B cell (primary cell): ENCODE measurements around the gene WDR62. TPM values are rescaled to one million over a fixed set of nuclear protein-coding genes. Genes with fewer than 3 reads are reported as not detected.

Source experiments
- ATAC-seq: fragments of 200-7000 bp; cut with Tn5 transposase; one replicate; pipeline ENCODE4 v1.10.0; 2021; ENCODE audit warnings: low read depth, mild to moderate bottlenecking, moderate number of reproducible peaks, moderate library complexity
- CTCF ChIA-PET: fragments of 350-600 bp; sonication (Branson Sonifier 250); formaldehyde crosslinking; loops from one replicate; lab custom pipeline; 2021; ENCODE audit warnings: antibody characterized with exemption, inconsistent platforms; lab: Charles Lee
- POLR2A ChIA-PET: fragments of 350-600 bp; sonication (Branson Sonifier 250); formaldehyde crosslinking; loops from one replicate; lab custom pipeline; 2021; ENCODE audit warnings: antibody characterized with exemption; lab: Charles Lee
- DNase-seq: peaks from one replicate; pipeline ENCODE4 v3.0.0; 2013
- H2AFZ ChIP-seq: 2 replicates; pipeline ENCODE4 v1.6.1; 2012; ENCODE audit warnings: mild to moderate bottlenecking, low read depth, low read length; ENCODE audit not compliant: insufficient read depth, poor library complexity, severe bottlenecking
- H3K27ac ChIP-seq, 2 donors: 1 replicate in 1 of 2; 2 replicates in 1 of 2; pipeline ENCODE4 v1.5.1; 2012 to 2013; ENCODE audit warnings: low read length in 2 of 2, mild to moderate bottlenecking in 2 of 2, moderate library complexity in 1 of 2
- H3K27me3 ChIP-seq, 4 experiments: fragments of 200-600 bp in 1 of 4; sonication (generic) in 1 of 4; replicated peaks in 1 of 4; 1 replicate in 2 of 4; 2 replicates in 2 of 4; pipeline versions ENCODE4 v1.6.1 to v1.7.0; 2013 to 2016; ENCODE audit warnings: low read length in 3 of 4, mild to moderate bottlenecking in 2 of 4, mixed read lengths in 1 of 4, moderate library complexity in 1 of 4; ENCODE audit not compliant: insufficient read depth in 4 of 4, control insufficient read depth in 3 of 4; ENCODE audit errors: control extremely low read depth in 1 of 4
- H3K36me3 ChIP-seq, 2 experiments: replicated peaks in 1 of 2; 1 replicate in 1 of 2; 2 replicates in 1 of 2; pipeline versions ENCODE4 v1.6.1 to v1.7.1; 2013; ENCODE audit warnings: low read length in 1 of 2; ENCODE audit not compliant: insufficient read depth in 2 of 2, control insufficient read depth in 1 of 2; ENCODE audit errors: control extremely low read depth in 1 of 2, extremely low read depth in 1 of 2
- H3K4me1 ChIP-seq, 2 donors: fragments of 200-600 bp in 1 of 2; sonication (generic) in 1 of 2; 1 replicate in 1 of 2; 2 replicates in 1 of 2; pipeline versions ENCODE4 v1.5.1 to v1.6.1; 2013 to 2017; ENCODE audit warnings: low read length in 2 of 2; ENCODE audit not compliant: control insufficient read depth in 2 of 2, insufficient read depth in 2 of 2
- H3K4me2 ChIP-seq: replicated peaks from 2 replicates; pipeline ENCODE3; 2012; ENCODE audit warnings: mild to moderate bottlenecking, low read depth, low read length; ENCODE audit not compliant: poor library complexity, severe bottlenecking
- H3K4me3 ChIP-seq, 5 experiments: fragments of 200-600 bp in 1 of 5; sonication (generic) in 1 of 5; 1 replicate in 3 of 5; 2 replicates in 2 of 5; pipeline versions ENCODE4 v1.5.1 to v1.7.0; 2011 to 2016; ENCODE audit warnings: low read length in 4 of 5, mild to moderate bottlenecking in 4 of 5, low read depth in 2 of 5, control low read depth in 1 of 5, moderate library complexity in 1 of 5; ENCODE audit not compliant: insufficient read depth in 1 of 5; ENCODE audit errors: control extremely low read depth in 1 of 5, extremely low read depth in 1 of 5
- H3K79me2 ChIP-seq: fragments of 200-600 bp; sonication (generic); one replicate; pipeline ENCODE4 v1.6.0; 2016; ENCODE audit warnings: low read length; ENCODE audit not compliant: control insufficient read depth, insufficient read depth
- H3K9ac ChIP-seq: fragments of 200-600 bp; sonication (generic); 2 replicates; pipeline ENCODE4 v1.6.1; 2017; ENCODE audit warnings: mild to moderate bottlenecking, low read length, moderate library complexity
- H3K9me3 ChIP-seq, 3 donors: one replicate each; pipeline versions ENCODE4 v1.6.1 to v1.7.1; 2013; ENCODE audit warnings: low read length in 2 of 3; ENCODE audit not compliant: control insufficient read depth in 2 of 3, insufficient read depth in 1 of 3; ENCODE audit errors: control extremely low read depth in 1 of 3
- H4K20me1 ChIP-seq: 2 replicates; pipeline ENCODE4 v1.6.0; 2012; ENCODE audit warnings: mild to moderate bottlenecking, low read length; ENCODE audit not compliant: insufficient read depth, control insufficient read depth, poor library complexity, severe bottlenecking
- H3K27ac Mint-ChIP-seq: one replicate; pipeline ENCODE4 v1.8.0; 2021; ENCODE audit warnings: mixed read lengths
- H3K27me3 Mint-ChIP-seq: one replicate; pipeline ENCODE4 v1.8.0; 2021; ENCODE audit warnings: mixed read lengths
- H3K4me1 Mint-ChIP-seq: one replicate; pipeline ENCODE4 v1.8.0; 2021; ENCODE audit warnings: mixed read lengths
- H3K4me3 Mint-ChIP-seq: one replicate; pipeline ENCODE4 v1.8.0; 2021; ENCODE audit warnings: mixed read lengths
- H3K9me3 Mint-ChIP-seq: one replicate; pipeline ENCODE4 v1.8.0; 2022; ENCODE audit warnings: mixed read lengths; ENCODE audit not compliant: insufficient read depth
- CTCF ChIP-seq: fragments of 200-600 bp; IDR thresholded peaks from one replicate; pipeline ENCODE4 v1.8.0; 2022; ENCODE audit warnings: antibody characterized with exemption, mild to moderate bottlenecking
- EZH2 ChIP-seq: IDR thresholded peaks from 2 replicates; pipeline ENCODE4 v1.6.1; 2012; ENCODE audit warnings: borderline replicate concordance, low read depth, mild to moderate bottlenecking, moderate library complexity, low read length; ENCODE audit not compliant: insufficient read depth, poor library complexity, severe bottlenecking
- WGBS: methylation state at CpG from one replicate; pipeline ENCODE4 v1.1.5; 2013; ENCODE audit warnings: missing lambda C conversion rate; ENCODE audit not compliant: insufficient coverage; 5-methylcytosine and 5-hydroxymethylcytosine counted together
- intact Hi-C: fragments of 100-400 bp; cut with micrococcal nuclease; formaldehyde crosslinking; loops from one replicate; pipeline ENCODE4 v1.10.0; 2022
- polyA plus RNA-seq: library from polyadenylated mRNA; depleted of rRNA; stranded (reverse); fragments of >200 nt; gene quantifications from 2 replicates; pipeline ENCODE4 v1.2.3, GENCODE V29; 2012
- total RNA-seq, 2 donors: library from RNA; stranded (reverse); fragments of 120-200 nt in 1 of 2; gene quantifications; 1 replicate in 1 of 2; 2 replicates in 1 of 2; pipeline versions ENCODE4 v1.2.3 to v1.2.4, GENCODE V29; 2013 to 2022

The WDR62 gene
- total and polyA plus RNA-seq, 2 donors (not counting 1 experiment from before 2014, with no cell fraction given): 1.8 to 1.9 TPM

GRCh38 chr19:36089847-36090246 is 35.1 kb downstream of the WDR62 start:
- H3K4me2 ChIP-seq: no peak overlapping the region
- H3K4me1 ChIP-seq: no peaks in the 10 kb centered on the region
- H3K27ac ChIP-seq: no peak overlapping the region
- no peaks in the 10 kb centered on the region for H3K9me3 ChIP-seq
- H3K4me3 ChIP-seq: no peak overlapping the region
- Mint-ChIP-seq H3K4me1 (no peaks in the 10 kb centered on the region), H3K27ac (no peak overlapping the region), H3K4me3 (no peak overlapping the region), H3K9me3 (no peaks in the 10 kb centered on the region), H3K27me3 (no peaks in the 10 kb centered on the region)
- CTCF ChIA-PET: interaction anchor here (1.0 kb wide), 1 partner anchor 38 kb away, joined by 4 read pairs; no protein-coding TSS in a partner anchor
- TF ChIP-seq CTCF (no peak), EZH2 (no peak)
- H4K20me1 ChIP-seq: no peaks in the 10 kb centered on the region
- intact Hi-C loops: no loop called here
- DNase-seq: no peak
- no peaks in the 10 kb centered on the region for H3K36me3 ChIP-seq
- ATAC-seq: no peak
- H3K9ac ChIP-seq: no peak overlapping the region
- no peak overlapping the region for H2AFZ ChIP-seq
- no peaks in the 10 kb centered on the region for H3K79me2 ChIP-seq
- POLR2A ChIA-PET: no interaction called here
- WGBS: 100% methylated on average over 2 of the region's 5 CpGs
- no peaks in the 10 kb centered on the region for H3K27me3 ChIP-seq

DNA sequence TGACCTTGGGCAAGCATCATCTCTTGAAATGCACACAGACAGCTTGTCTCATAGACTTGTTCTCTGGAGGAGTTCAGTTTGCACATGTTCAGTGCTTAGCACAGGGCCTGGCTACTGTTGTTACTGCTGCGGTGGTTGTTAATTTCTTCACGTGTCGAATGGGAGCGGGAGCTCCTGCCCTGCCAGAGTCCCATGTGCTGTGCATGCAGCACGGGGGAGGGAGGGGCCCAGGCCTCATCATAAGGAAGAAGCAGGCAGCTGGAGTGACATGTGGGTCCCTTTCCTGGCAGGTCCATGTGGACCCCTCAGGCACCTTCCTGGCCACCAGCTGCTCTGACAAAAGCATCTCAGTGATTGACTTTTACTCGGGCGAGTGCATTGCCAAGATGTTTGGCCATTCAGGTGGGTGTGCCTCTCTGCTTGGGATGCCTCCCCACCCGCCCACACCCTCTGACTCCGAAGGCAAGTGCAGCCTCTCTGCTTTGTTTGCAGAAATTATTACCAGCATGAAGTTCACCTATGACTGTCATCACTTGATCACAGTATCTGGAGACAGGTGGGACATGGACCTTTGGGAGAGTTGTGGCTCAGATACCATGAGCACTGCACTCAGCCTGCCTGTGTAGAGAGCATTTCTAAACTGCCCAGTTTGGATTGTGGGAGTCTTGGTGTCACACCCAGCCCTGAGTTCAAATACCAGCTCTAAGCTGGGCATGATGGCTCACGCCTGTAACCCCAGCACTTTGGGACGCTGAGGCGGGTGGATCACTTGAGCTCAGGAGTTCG is 36.4 kb downstream of the WDR62 start:
- Histone ChIP-seq H3K27me3 (no peaks in the 10 kb centered on the region), H3K9ac (no peak overlapping the region), H3K4me2 (no peak overlapping the region), H3K36me3 (no peaks in the 10 kb centered on the region), H3K27ac (no peak overlapping the region), H3K4me3 (no peak overlapping the region), H4K20me1 (no peaks in the 10 kb centered on the region), H2AFZ (no peak overlapping the region), H3K4me1 (no peaks in the 10 kb centered on the region), H3K79me2 (no peaks in the 10 kb centered on the region), H3K9me3 (no peaks in the 10 kb centered on the region)
- Mint-ChIP-seq H3K4me3 (no peak overlapping the region), H3K4me1 (no peaks in the 10 kb centered on the region), H3K27me3 (no peaks in the 10 kb centered on the region), H3K27ac (no peak overlapping the region), H3K9me3 (no peaks in the 10 kb centered on the region)
- POLR2A ChIA-PET: no interaction called here
- DNase-seq: no peak
- TF ChIP-seq EZH2: no peak
- TF ChIP-seq CTCF: no peak
- WGBS: 99% methylated on average over 10 of the region's 13 CpGs
- CTCF ChIA-PET: interaction anchor here (1.0 kb wide), 1 partner anchor 37 kb away, joined by 4 read pairs; no protein-coding TSS in a partner anchor
- no peak for ATAC-seq
- intact Hi-C loops: no loop called here
